ENCODE results near the gene GAST. TPM values are rescaled to one million over a fixed set of nuclear protein-coding genes. Genes with fewer than 3 reads are reported as not detected.

The GAST gene
- total and polyA plus RNA-seq, 2 of the 13 experiments (the other 11 are each of a cell fraction or from before 2014, with no cell fraction given): 0.32 to 0.42 TPM

DNA sequence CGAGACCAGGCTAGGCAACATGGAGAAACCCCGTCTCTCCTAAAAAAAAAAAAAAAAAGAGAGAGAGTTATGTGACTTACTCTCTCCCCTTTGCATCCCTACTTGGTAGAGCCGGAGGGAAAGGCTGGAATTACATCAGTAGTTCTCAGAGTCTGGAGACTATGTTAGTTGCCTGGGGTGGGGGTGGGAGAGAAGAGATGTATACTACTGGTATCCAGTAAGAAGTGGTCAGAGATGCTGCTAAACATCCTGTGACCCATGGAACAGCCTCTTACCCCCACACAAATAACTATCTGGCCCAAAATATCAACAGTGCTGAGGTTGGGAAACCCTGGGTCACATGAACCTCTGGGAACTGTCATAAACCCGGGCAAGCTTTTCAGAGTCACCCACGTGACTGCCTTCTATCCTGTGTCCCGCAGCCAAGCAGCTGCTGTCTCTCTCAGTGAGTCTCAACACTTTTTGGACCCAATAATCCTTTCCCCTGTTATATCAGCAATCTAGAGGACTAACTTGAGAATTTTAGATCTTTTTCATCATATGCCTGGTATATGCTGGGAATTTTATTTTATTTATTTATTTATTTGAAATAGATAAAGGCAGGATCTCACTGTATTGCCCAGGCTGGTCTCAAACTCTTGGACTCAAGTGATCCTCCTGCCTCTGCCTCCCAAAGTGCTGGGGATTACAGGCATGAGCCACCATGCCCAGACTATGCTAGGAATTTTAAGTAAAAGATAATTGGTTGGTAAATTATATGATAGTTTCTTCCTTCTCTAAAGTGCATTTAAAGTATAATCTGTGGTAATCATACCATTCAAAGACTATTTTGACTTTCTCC, 14.8 kb upstream of the GAST start:
- in situ Hi-C loops (cut with HindIII; ENCODE audit: extremely low pct_ligation_motif_present, low pct_unique_long_range_greater_than_20kb): no loop called here
- Histone ChIP-seq H2AFZ (ENCODE audit: low read length) (no peak overlapping the region), H3K79me2 (ENCODE audit: insufficient read depth, low read length) (no peaks in the 10 kb centered on the region), H3K4me1 (ENCODE audit: insufficient read depth, low read length) (no peaks in the 10 kb centered on the region), H3K4me2 (ENCODE audit: low read depth, low read length) (no peak overlapping the region), H3K36me3 (replicated peaks in 1 of 2; ENCODE audit: control insufficient read depth in 1 of 2, insufficient read depth in 2 of 2, low read length in 2 of 2) (peaks cover 7 to 17% of the 10 kb centered on the region in 2 experiments), H3K9ac (ENCODE audit: insufficient read depth, low read depth, low read length) (no peak overlapping the region), H3K27me3 (ENCODE audit: control insufficient read depth in 1 of 2, insufficient read depth in 2 of 2, low read length in 2 of 2) (no peaks in the 10 kb centered on the region), H4K20me1 (ENCODE audit: insufficient read depth, low read length) (peaks cover 9% of the 10 kb centered on the region), H3K4me3 (replicated peaks in 1 of 3; ENCODE audit: insufficient read depth in 1 of 3, low read depth in 2 of 3, low read length in 3 of 3) (no peak overlapping the region), H3K27ac (ENCODE audit: extremely low read length, insufficient read depth, low read length) (no peak overlapping the region), H3K9me3 (ENCODE audit: low read length) (no peaks in the 10 kb centered on the region)
- DNase-seq (ENCODE audit: low spot score): no peak
- ChIA-PET POLR2A (interaction anchor here (1.2 to 1.4 kb wide), 2 partner anchors 8 to 9 kb away, joined by 7 to 11 read pairs; partner anchors contain the start of gene EIF1), CTCF (ENCODE audit: low intra/inter-chr PET ratio, low total read pairs) (no interaction called here)
- WGBS (ENCODE audit: low lambda C conversion rate): 22% methylated on average over 6 of the region's 6 CpGs
- no TSS peak for BruUV-seq (replicated peaks)
- TF ChIP-seq ZNF121 (CRISPR knock-in tag; IDR thresholded peaks at IDR 0.05) (peak; percentile 58), ZNF496 (CRISPR knock-in tag; IDR thresholded peaks at IDR 0.05; ENCODE audit: insufficient replicate concordance) (no peak), ZNF350 (CRISPR knock-in tag; IDR thresholded peaks at IDR 0.05; ENCODE audit: borderline replicate concordance, low read depth) (no peak), RAD51 (IDR thresholded peaks at IDR 0.05; ENCODE audit: borderline replicate concordance) (peak; percentile 61; the same call in 1 of the 2 replicates)
- TF ChIP-seq, protein P1, sequence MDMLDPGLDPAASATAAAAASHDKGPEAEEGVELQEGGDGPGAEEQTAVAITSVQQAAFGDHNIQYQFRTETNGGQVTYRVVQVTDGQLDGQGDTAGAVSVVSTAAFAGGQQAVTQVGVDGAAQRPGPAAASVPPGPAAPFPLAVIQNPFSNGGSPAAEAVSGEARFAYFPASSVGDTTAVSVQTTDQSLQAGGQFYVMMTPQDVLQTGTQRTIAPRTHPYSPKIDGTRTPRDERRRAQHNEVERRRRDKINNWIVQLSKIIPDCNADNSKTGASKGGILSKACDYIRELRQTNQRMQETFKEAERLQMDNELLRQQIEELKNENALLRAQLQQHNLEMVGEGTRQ (IDR thresholded peaks at IDR 0.05; ENCODE audit: low read depth, low read length): peak; percentile 86
- TF ChIP-seq, protein P1 (CRISPR knock-in tag; IDR thresholded peaks at IDR 0.05; ENCODE audit: borderline replicate concordance): peak; percentile 64; the same call in 1 of the 2 replicates
- TF ChIP-seq, protein P2, sequence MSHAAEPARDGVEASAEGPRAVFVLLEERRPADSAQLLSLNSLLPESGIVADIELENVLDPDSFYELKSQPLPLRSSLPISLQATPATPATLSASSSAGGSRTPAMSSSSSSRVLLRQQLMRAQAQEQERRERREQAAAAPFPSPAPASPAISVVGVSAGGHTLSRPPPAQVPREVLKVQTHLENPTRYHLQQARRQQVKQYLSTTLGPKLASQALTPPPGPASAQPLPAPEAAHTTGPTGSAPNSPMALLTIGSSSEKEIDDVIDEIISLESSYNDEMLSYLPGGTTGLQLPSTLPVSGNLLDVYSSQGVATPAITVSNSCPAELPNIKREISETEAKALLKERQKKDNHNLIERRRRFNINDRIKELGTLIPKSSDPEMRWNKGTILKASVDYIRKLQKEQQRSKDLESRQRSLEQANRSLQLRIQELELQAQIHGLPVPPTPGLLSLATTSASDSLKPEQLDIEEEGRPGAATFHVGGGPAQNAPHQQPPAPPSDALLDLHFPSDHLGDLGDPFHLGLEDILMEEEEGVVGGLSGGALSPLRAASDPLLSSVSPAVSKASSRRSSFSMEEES (CRISPR knock-in tag; IDR thresholded peaks at IDR 0.05): peak; percentile 40; the same call in 1 of the 2 replicates
- TF ChIP-seq, protein P3, sequence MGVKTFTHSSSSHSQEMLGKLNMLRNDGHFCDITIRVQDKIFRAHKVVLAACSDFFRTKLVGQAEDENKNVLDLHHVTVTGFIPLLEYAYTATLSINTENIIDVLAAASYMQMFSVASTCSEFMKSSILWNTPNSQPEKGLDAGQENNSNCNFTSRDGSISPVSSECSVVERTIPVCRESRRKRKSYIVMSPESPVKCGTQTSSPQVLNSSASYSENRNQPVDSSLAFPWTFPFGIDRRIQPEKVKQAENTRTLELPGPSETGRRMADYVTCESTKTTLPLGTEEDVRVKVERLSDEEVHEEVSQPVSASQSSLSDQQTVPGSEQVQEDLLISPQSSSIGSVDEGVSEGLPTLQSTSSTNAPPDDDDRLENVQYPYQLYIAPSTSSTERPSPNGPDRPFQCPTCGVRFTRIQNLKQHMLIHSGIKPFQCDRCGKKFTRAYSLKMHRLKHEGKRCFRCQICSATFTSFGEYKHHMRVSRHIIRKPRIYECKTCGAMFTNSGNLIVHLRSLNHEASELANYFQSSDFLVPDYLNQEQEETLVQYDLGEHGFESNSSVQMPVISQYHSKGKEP (CRISPR knock-in tag; IDR thresholded peaks at IDR 0.05): no peak
- ATAC-seq: no peak
- intact Hi-C loops (cut with micrococcal nuclease; ENCODE audit: unreplicated experiment): no loop called here
- FAIRE-seq: peak; percentile 46

Data from HepG2 (cell line).